ENCODE measurements around the gene JAM3. TPM values are rescaled to one million over a fixed set of nuclear protein-coding genes. Genes with fewer than 3 reads are reported as not detected.
"Not testable (repeated sequence)": the region's sequence is repeated elsewhere in the genome, so short reads cannot be mapped to it uniquely, and the experiment has no call there.

Gene JAM3
- total RNA-seq, 1 experiment from 2014 or later, result 36.5 TPM

- Histone ChIP-seq H3K9me3 (ENCODE audit: control insufficient read depth, low read depth, low read length) (no peaks in the 10 kb centered on the region), H3K56ac (ENCODE audit: insufficient read length, low read depth, low read length) (no peak overlapping the region), H3K4ac (ENCODE audit: low read depth, low read length) (no peak overlapping the region), H4K8ac (replicated peaks; ENCODE audit: insufficient read length, low read depth, low read length) (no peak overlapping the region), H2BK5ac (ENCODE audit: insufficient read length, low read length) (no peak overlapping the region), H3K27me3 (ENCODE audit: insufficient read depth, low read length) (no peaks in the 10 kb centered on the region), H3K4me1 (ENCODE audit: insufficient read depth, low read length) (peaks cover 2% of the 10 kb centered on the region; the same call in 1 of the 2 replicates), H3K27ac (ENCODE audit: insufficient read length, low read depth, low read length) (no peak overlapping the region), H2AK5ac (ENCODE audit: insufficient read length, low read length) (no peak overlapping the region), H3K79me2 (ENCODE audit: insufficient read depth, low read length) (peaks cover 1% of the 10 kb centered on the region; the same call in 1 of the 2 replicates), H3K4me2 (ENCODE audit: insufficient read depth, insufficient read length, low read length) (no peak overlapping the region), H2BK20ac (ENCODE audit: low read depth, low read length, poor library complexity, severe bottlenecking) (no peak overlapping the region), H3K18ac (ENCODE audit: insufficient read length, low read depth, low read length) (no peak overlapping the region), H3K14ac (ENCODE audit: insufficient read depth, low read length) (no peak overlapping the region), H3K23me2 (ENCODE audit: insufficient read length, low read depth, low read length, poor library complexity, severe bottlenecking) (no peaks in the 10 kb centered on the region), H4K20me1 (ENCODE audit: control insufficient read depth, insufficient read depth, insufficient read length) (no peaks in the 10 kb centered on the region), H4K5ac (ENCODE audit: insufficient read length, low read depth, low read length) (no peak overlapping the region), H3K23ac (ENCODE audit: insufficient read length, low read depth, low read length) (no peak overlapping the region), H4K91ac (ENCODE audit: insufficient read length, low read depth, low read length) (no peak overlapping the region), H2BK12ac (ENCODE audit: insufficient read length, low read depth, low read length) (no peak overlapping the region), H3T11ph (ENCODE audit: low read length) (no peak overlapping the region), H2BK120ac (ENCODE audit: low read depth, low read length, poor library complexity, severe bottlenecking) (no peak overlapping the region), H3K9ac (ENCODE audit: extremely low read depth, insufficient read length, low read length) (no peak overlapping the region), H2AFZ (ENCODE audit: low read length) (no peak overlapping the region), H3K79me1 (ENCODE audit: insufficient read depth, low read depth, low read length, poor library complexity, severe bottlenecking) (no peaks in the 10 kb centered on the region), H2BK15ac (ENCODE audit: low read depth, low read length) (no peak overlapping the region)
- DNase-seq, result no peak
- Mint-ChIP-seq H3K36me3 (ENCODE audit: insufficient read depth in 1 of 3, low read depth in 3 of 3) (peaks cover 12 to 15% (median 13%) of the 10 kb centered on the region in 3 experiments), H3K4me1 (peaks cover 10 to 11% of the 10 kb centered on the region in 2 experiments), H3K27me3 (ENCODE audit: low read depth) (no peaks in the 10 kb centered on the region; the same call in 1 of the 2 replicates), H3K4me3 (no peak overlapping the region), H3K9me3 (peaks cover 11 to 14% of the 10 kb centered on the region in 2 experiments), H3K27ac (no peak overlapping the region)
- TF ChIP-seq, protein P1, sequence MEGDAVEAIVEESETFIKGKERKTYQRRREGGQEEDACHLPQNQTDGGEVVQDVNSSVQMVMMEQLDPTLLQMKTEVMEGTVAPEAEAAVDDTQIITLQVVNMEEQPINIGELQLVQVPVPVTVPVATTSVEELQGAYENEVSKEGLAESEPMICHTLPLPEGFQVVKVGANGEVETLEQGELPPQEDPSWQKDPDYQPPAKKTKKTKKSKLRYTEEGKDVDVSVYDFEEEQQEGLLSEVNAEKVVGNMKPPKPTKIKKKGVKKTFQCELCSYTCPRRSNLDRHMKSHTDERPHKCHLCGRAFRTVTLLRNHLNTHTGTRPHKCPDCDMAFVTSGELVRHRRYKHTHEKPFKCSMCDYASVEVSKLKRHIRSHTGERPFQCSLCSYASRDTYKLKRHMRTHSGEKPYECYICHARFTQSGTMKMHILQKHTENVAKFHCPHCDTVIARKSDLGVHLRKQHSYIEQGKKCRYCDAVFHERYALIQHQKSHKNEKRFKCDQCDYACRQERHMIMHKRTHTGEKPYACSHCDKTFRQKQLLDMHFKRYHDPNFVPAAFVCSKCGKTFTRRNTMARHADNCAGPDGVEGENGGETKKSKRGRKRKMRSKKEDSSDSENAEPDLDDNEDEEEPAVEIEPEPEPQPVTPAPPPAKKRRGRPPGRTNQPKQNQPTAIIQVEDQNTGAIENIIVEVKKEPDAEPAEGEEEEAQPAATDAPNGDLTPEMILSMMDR (conservative IDR thresholded peaks at IDR 0.05), result no peak
- no CpG with 5 or more reads among the region's 2 CpGs for WGBS (ENCODE audit: extremely low coverage, insufficient read length, low lambda C conversion rate)
Observed at GRCh38 chr11:134086376-134086775, 17.5 kb downstream of the JAM3 start.

DNA sequence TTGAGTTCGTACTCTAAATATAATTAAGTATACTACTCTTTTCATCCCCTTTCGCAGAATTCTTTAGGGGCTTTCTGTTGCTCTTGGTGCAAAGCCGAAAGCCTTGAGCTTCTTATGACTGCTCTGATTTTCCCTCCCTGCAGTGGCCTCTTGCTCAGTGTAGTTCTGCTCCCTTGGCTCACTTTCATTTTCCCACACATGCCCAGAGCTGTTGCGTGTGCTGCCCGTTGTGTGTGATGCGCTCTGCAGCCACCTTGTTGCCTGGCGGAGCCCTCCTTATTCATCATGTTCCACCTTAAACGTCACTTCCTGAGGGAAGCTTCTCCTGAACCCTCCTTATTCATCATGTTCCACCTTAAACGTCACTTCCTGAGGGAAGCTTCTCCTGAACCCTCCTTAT is 23.1 kb downstream of the JAM3 start:
- H3K56ac ChIP-seq (ENCODE audit: insufficient read length, low read depth, low read length), result not testable (repeated sequence)

More for the DNA sequence above, 23.1 kb downstream of the JAM3 start:
- DNase-seq; H4K91ac ChIP-seq (ENCODE audit: insufficient read length, low read depth, low read length); H3K27me3 ChIP-seq (ENCODE audit: insufficient read depth, low read length); H3T11ph ChIP-seq (ENCODE audit: low read length); H3K18ac ChIP-seq (ENCODE audit: insufficient read length, low read depth, low read length); H3K23me2 ChIP-seq (ENCODE audit: insufficient read length, low read depth, low read length, poor library complexity, severe bottlenecking); H4K20me1 ChIP-seq (ENCODE audit: control insufficient read depth, insufficient read depth, insufficient read length); H2BK15ac ChIP-seq (ENCODE audit: low read depth, low read length); H2AFZ ChIP-seq (ENCODE audit: low read length); H3K4ac ChIP-seq (ENCODE audit: low read depth, low read length); H3K9me3 ChIP-seq (ENCODE audit: control insufficient read depth, low read depth, low read length); H3K4me2 ChIP-seq (ENCODE audit: insufficient read depth, insufficient read length, low read length); H3K36me3 Mint-ChIP-seq (ENCODE audit: insufficient read depth in 1 of 3, low read depth in 3 of 3); H3K27ac Mint-ChIP-seq; H2BK120ac ChIP-seq (ENCODE audit: low read depth, low read length, poor library complexity, severe bottlenecking); H3K27me3 Mint-ChIP-seq (ENCODE audit: low read depth); H3K9ac ChIP-seq (ENCODE audit: extremely low read depth, insufficient read length, low read length); H3K14ac ChIP-seq (ENCODE audit: insufficient read depth, low read length); H3K4me3 Mint-ChIP-seq; H2AK5ac ChIP-seq (ENCODE audit: insufficient read length, low read length); H3K27ac ChIP-seq (ENCODE audit: insufficient read length, low read depth, low read length); H3K23ac ChIP-seq (ENCODE audit: insufficient read length, low read depth, low read length); H3K79me1 ChIP-seq (ENCODE audit: insufficient read depth, low read depth, low read length, poor library complexity, severe bottlenecking); H2BK5ac ChIP-seq (ENCODE audit: insufficient read length, low read length); H3K4me1 Mint-ChIP-seq; H2BK12ac ChIP-seq (ENCODE audit: insufficient read length, low read depth, low read length); H2BK20ac ChIP-seq (ENCODE audit: low read depth, low read length, poor library complexity, severe bottlenecking); H4K5ac ChIP-seq (ENCODE audit: insufficient read length, low read depth, low read length); H3K79me2 ChIP-seq (ENCODE audit: insufficient read depth, low read length); H3K4me1 ChIP-seq (ENCODE audit: insufficient read depth, low read length); H3K9me3 Mint-ChIP-seq; H4K8ac ChIP-seq (replicated peaks; ENCODE audit: insufficient read length, low read depth, low read length): not testable (repeated sequence)
- no CpG with 5 or more reads among the region's 9 CpGs for WGBS (ENCODE audit: extremely low coverage, insufficient read length, low lambda C conversion rate)

Measured in H9 (cell line).